IPS-NIHi11 (cell line): Measurements from ENCODE around the gene SERPINA9.
A peak's percentile ranks its signal among the peaks of the same experiment; 100 is the strongest.
"Not testable (repeated sequence)": the region's sequence is repeated elsewhere in the genome, so short reads cannot be mapped to it uniquely, and the experiment has no call there.

Experiments used
- DNase-seq: peaks from one replicate; pipeline ENCODE4 v3.0.0; 2012; ENCODE audit warnings: mixed read lengths, low spot score

Gene SERPINA9, protein sequence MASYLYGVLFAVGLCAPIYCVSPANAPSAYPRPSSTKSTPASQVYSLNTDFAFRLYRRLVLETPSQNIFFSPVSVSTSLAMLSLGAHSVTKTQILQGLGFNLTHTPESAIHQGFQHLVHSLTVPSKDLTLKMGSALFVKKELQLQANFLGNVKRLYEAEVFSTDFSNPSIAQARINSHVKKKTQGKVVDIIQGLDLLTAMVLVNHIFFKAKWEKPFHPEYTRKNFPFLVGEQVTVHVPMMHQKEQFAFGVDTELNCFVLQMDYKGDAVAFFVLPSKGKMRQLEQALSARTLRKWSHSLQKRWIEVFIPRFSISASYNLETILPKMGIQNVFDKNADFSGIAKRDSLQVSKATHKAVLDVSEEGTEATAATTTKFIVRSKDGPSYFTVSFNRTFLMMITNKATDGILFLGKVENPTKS

DNA sequence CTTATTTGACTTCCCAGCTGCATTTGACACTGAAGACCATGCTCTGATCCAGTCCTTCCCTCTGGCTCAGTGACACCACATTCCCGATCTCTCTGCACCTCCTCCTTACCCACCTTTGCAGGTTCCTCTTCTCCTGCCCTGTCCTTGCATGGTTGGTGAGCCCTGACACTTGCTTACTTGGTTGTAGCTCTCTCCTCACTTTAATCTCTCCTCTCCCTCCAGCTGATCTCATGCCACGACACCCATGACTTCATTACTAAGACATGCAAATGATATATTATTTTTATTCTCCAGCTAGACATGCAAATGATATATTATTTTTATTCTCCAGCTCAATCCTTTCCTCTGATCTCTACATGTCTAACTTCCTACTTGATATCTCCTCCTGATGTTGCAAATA, at the start of gene SERPINA9:
SERPINA9 (minus strand) TSS at position 175 of the 400 bp plus-strand sequence. CDS start 6,357 bp downstream, outside the sequence.
- no peak for DNase-seq

DNA sequence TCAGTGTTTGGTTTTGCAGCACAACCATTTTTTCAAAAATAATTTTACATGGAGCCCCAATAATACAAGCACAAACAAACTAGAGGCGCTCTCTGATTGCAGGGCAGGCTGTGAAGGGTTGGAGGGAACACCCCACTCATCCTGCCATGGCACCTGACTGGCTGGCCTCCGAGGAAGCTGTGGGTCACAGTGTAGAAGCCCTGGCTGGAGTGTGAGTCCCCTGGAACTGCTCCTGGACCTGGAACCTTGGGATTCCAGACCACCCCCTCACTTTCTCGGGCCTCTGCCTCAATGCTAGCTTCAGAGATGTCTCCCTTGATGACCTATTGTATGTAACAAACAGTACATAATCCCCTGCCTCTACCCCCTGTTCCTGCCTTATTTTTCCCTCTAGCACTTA, 48.1 kb upstream of the SERPINA9 start:
- DNase-seq = no peak

DNA sequence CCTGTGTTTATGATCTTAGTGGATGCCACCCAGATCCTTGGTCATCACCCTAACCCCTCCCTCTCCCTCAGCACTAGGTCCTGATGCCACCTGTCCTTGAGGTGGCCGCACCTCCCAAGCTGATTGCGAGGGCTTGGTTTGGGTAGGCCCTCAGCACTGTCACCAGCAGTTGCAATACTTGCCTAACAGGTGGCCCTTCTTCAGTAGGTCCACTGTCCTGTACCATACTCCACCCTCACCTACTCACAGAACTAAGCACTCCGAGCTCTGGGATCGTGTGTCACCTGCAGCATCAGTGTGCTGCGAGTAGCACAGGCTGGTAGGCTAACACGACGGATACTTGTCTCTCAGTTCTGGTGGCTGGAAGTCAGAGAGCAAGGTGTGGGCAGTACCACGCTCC, 47.3 kb upstream of the SERPINA9 start:
- DNase-seq = no peak

DNA sequence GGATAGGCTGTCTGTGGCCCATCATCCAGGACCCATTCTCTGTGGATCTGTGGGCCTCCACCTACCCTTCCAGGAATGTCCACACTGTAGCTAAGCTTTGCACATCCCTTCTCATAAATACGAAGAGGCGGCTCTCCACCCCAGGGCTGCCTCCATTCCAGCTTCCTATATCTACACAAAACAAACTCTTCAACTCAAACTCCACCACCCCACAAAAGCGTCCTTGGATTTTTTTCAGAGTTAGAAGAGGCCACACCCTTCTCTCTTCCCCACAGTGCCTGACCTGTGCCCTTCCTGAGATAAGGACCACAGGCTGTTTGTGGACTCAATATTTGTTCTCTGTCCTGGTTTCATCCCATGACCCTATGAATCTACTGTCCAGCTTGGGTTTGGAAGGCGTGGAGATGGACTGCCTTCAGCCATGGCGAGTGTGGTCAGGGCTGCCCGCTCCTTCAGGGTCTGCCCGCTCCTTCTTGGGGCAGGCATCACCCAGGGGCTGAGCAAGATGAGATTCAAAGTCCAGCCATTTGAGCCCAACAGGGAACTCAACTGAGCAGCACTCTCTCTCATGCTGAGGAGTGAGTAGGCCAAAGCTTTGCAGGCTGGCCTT, 46.2 kb upstream of the SERPINA9 start:
- DNase-seq = no peak

DNA sequence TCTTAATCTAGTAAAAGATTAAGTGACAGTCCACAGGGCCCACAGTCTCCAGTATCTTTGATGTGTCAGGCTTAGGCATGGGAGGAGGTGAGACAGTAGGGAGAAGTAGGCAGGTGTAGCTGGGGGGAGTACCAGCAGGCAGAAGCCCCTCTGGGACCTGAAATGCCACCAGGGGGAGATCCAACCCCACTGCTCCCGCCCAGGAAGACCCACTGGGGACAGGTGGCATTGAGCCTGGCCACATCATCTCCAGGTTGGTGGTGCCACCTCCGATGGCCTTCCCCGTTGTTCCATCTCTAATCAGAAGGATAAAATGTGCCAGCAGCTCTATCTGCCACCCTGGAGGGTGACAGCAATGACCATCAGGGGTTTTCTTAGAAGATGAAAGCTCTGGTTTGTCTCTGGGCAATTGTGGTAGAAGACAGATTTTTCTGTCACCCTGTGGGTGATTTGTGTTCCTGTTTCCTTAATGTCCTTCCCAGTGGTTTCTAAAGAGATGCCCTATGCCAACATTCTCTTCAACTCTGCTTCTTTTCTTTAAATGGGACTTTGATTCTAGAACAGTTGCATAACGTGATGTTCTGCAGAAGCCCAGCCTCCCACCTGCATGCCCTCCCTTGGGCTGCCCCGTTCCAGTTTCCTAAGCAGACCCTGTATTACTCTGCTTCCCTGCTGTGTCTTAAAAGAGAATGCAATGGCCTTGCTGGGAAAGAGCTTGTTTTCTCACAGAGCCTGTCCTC, 45.5 kb upstream of the SERPINA9 start:
- no peak for DNase-seq

DNA sequence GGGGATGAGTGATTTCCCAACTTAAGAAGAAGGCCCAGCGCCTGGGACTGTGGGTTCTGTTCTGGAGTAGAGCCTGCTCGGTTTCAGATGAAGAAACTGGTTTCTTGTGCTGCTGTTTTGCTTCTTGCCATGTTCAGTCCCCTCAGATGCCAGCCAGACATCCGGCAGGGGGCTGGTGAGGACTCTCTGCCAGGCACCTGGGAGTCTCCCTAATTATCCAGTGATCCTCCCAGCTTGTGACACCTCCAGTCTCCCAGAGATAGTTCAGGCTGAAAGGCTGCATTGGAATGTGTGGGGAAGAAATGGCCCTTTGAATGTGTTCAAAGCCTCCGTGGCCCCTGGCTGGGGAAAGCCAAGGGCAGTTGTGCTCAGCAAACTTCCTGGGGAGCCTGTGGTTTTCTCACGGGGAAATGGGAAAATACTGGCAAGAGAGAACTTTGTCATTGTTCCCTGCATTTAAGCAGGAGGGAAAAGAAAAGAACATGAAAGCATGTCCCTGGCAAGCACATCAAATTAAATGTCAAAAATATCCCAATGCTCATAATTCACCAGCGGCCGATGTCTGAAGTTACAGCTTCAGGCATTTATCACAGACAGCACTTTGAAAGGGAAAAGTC, 41.8 kb upstream of the SERPINA9 start:
- DNase-seq = peak; percentile 23

DNA sequence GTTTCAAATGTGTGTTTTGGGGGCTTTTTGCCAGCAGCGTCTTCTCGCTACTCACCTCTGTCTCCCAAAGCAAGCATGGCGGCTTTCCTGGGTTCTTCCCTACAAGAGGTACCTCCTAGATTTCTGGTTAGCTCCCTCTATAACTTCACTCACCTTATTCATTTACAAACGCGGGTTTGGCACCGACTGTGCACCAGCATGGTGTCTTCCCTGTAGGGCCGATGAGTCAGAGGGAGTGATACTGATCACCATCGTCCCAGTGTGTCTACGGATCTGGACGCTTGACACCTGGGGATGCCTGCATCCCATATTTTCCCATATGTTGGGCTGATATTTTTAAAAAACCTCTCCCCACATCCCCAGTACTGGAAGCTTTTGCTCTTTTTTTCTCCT, 41.2 kb upstream of the SERPINA9 start:
- DNase-seq = no peak

DNA sequence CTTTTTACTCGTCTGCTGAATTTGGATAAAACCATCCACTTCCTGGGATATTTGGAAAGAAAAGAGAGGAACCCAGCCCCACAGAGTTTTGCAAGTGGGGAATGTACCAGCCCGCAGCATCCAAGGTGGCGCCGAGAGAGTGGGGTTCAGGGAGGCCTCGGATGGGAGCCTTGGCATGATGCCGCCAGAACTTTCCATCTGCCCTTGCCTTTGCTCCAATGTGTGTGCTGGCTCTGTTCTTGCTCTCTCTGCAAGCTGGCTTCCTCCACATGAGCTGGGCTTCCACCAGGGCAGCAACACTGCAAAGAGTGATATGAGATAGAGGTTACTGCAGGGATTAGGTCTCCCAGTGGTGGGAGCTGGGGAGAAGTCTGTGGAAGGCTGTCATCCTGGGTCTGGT, 39.9 kb upstream of the SERPINA9 start:
- no peak for DNase-seq

DNA sequence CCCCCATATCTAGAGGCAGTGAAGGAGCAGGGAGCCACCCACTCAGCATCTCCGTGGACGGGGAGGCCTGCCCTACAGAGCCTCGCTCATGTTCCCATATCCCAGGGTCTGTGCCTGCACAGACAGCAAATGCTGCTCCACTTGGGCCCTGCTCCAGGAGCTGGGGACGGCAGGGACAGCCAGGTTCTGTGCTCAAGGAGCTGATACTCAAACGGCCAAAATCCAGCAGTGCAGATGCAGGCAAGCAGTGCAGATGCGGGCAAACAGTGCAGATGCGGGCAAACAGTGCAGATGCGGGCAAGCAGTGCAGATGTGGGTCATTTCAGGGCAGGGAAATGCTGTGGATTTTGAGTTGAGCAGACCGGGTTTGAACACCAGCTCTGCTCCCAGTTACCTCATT, 39.4 kb upstream of the SERPINA9 start:
- no peak for DNase-seq

DNA sequence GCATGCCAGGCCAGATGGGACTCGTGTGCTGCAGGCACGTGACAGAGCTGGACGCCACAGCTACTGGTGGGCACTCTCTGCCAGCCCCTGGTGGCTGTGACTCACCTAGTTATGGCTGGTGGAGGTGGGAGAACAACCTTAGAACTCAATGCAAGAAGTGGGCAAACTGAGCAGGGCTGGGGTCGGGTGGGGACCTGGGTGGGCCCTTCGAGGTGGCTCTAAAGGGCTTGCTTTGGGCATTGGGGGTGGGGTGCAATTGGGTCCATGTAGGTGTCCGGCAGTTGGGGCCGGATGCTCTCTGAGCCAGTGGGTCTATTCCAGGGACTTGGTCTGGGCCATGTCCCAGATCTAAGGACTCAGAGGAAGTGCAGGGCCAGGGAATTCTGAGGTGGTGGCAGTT, 38.4 kb upstream of the SERPINA9 start:
- no peak for DNase-seq

DNA sequence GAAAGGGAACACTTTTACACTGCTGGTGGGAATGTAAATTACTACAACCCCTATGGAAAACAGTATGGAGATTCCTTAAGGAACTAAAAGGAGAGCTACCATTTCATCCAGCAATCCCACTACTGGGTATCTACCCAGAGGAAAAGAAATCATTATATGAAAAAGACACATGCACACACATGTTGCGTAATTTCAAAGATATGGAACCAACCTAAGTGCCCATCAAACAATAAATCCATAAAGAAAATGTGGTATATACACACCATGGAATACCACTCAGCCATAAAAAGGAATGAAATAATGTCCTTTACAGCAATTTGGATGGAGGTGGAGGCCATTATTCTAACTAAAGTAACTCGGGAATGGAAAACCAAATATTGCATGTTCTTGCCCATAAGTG, 34.5 kb upstream of the SERPINA9 start:
- not testable (repeated sequence) for DNase-seq

DNA sequence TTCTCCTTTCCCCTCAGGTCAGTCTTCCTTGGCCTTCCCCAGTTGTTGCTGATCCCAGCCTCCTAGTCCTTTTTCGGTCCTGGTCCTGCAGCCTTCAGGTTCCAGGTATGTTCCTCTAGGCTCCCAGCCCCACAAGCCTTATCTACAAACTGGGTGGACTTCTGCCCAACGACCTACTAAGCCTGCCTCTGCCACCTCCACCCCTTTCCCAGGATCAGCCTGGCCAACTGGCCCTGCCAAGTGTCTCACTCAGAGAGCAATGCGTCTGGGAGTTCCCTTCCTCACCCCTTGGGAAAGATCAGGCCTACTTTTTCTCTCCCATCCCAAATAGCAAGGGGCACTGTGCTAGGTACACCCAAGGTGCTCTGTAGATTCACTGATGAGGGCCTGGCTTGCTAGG, 33.4 kb upstream of the SERPINA9 start, which contains the start of gene SERPINA12:
SERPINA12 (minus strand) TSS at position 114 of the 400 bp plus-strand sequence. CDS start 11,072 bp downstream, outside the sequence.
- no peak for DNase-seq

DNA sequence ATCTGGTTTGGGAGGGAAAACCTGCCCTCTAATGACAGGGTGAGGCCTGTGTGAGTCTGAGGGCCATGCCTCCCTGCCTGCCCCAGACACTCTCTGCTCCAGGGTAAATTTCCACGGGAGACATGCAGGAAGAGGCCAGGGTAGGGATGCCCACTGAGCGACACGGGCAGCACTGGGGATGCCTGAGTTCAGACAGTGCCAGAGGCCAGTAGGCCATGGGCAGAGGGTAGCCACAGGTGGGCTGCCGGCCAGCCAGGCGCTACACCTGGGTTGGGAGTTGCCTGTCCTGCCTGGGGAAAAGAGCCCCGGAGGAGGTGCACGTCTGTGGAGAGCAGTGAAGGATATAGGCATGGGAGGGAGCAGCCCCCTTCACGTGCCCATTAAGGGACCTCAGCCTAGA, 29.6 kb upstream of the SERPINA9 start:
- DNase-seq = no peak

DNA sequence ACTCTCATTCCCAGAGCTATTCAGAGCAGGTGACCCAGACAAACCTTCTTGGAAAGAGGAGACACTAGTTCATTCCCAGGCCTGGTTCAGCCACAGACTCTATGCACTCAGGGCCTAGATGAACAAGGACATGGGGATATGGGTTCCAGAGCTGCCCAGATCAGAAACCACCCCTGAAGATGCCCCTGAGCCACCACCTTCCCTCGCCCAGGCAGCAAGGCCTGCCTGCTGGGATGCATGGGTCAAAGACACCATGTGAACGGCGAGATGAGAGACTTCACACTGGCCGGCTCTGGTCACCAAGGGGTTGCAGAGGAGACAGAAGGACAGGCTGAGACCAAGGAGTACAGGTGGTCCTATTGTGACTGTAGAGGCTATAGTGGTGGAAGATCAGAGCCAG, 29.2 kb upstream of the SERPINA9 start:
- no peak for DNase-seq

DNA sequence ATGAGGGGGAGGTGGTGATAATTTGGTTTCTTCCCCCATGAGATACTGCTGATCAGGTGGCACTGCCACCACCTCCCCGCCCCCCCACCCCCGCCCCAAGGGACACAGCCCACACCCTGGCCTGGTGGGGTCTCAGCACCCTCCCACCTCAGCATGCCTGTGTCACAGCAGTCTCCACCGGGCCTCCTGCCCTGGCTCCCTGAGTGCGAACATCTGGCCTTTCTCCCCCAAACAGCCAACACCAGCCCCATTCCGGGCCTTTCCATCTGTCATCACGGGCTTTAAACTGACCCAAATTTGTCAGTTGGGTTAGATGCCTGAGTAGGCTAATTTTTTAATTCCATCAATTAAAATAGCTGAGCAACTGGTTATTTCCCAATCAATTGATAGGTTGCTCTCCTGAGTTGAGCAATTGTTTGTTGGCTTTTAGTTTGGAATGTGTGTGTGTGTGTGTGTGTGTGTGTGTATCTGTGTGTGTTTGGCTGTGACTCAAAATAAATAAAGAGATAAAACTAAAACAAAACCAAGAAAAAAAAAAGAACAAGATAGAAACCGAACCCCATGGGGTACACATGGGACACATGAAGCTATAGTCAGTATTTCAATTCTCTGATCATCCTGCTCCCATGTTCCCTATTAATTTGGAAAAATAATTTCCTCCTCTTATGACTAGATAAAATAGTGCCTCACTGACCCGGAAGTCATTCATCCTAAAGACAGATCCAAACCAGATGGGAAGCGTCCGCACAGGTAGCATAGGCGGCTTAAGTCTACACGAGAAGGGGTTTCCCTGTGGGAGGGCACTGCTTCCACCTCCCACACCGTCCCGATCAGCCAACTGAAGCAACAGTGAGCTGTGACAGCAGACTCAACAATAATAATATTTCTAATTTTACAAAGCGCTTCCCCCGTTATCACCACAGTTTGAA, 25.9 kb upstream of the SERPINA9 start:
- no peak for DNase-seq

DNA sequence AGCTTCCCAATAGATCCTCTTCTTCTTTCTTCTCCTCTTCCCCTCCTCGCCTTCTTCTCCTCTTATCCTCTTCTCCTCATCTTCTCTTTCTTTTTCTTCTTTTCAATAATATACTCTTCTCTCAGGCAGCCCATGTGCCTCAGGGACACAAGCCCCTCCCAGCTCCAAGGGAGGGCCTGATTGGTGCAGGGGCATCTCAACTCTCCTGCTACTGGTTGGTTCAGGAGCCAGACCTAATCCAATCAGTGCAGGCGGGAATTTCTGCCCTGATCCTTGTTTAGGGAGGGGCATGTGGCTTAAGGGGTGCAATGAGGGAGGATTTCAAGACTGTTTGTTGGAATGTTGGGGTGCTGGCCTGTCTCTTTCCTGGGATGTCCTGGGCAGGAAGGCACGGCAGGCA, 24.3 kb upstream of the SERPINA9 start:
- peak; percentile 28 for DNase-seq

DNA sequence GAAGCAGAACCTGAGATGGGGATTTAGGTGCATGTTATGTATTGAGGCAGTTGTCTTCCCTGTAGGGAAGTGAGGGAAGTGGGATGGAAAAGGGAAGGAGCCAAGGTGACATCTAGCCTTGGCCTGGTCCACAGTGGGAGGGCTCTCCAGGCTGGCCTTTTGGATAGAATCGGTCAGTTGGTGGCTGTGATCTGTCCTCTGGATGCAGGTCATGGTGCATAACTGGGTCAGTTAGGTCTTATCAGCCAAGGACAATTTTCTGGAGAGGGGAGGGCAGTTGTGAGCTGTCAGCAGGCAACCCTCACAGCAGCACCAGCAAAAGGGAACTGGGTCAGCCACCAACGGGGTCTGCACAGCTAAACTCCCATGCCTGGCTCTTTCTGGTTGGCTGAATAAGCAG, 23.7 kb upstream of the SERPINA9 start:
- DNase-seq = no peak

DNA sequence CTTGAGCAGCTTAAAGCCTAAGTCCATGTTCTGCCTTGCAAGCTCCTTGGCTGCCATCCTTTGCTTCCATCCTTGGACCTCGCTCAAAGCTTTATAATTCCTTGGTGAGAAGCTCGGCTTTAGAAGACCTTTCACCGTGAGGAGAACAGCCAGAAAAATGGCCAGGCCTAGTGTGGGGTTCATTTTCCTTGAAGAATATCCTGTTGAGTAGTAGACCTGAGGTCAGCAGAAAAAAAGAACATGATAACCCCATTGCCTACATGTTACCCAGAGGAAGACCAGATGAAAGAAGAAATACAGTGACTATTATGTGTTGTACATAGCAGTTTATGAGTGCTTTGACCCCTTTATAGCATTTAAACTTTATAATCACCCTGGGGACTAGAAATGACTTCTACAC, 22.2 kb upstream of the SERPINA9 start:
- no peak for DNase-seq

DNA sequence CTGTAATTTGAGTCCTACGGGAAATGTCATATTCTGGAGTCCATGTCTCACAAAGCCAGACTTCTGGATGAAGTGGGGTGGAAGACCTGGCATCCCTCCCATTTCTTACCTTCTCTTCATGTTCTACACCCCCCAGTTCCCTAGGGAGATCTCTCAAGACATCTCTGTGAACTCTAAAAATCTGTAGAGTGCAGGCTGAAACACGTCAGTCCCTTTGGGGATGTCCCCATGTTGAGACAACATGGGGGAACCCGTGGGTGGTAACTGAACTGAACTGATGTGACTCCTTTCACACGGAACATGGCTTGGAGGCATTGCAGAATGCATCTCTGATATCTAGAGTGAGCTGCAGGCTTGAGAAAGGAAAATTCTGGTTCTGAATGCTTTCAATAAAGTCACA, 18.1 kb upstream of the SERPINA9 start:
- DNase-seq = no peak

DNA sequence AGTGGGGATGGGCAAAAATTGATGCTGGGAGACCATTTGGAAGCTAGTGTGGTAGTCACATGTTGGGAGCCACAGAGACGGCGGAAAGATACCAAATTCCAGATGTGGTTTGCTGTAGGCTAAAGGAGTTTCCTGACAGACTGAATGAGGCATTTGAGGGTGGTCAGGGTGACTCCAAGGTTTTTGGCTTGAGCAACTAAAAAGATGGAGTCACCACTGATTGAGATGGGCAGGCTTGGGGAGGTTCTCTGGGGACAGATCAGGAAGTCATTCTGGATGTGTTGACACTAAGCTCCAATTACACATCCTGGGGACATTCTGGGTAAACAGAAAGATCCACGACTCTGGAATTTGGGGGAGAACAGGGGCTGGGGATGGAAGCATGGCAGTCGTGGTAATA, 15.5 kb upstream of the SERPINA9 start:
- DNase-seq = no peak

DNA sequence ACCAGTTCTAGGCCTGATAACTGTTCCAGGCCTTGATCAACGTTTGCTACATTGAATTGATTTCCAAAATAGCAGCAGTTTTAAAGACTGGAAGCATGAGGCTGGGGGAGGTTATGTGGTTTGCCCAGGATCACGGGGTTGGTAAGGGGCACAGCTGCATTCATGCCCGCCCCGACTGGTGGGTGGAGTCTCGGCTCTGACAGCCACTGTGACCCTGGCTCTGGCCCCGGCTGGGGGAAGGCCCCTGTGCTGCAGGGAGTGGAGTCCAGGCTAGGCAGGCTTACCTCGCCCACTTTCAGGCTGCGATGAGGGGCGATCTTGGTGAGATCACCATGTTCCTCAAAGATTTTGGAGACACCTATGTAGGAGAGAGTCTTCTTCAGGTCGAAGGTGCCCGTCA, 13.3 kb upstream of the SERPINA9 start:
- peak; percentile 23 for DNase-seq
